Eye (tissue), 1 donor: Measurements from ENCODE around the gene PSMD11.

Source experiments
- DNase-seq: peaks from one replicate; pipeline ENCODE4 v3.0.0-alpha.2; 2015

PSMD11 gene

GRCh38 chr17:32470405-32471167, 26.3 kb downstream of the PSMD11 start:
- no peak for DNase-seq

- DNase-seq, result no peak
Observed at GRCh38 chr17:32471652-32472051, 27.3 kb downstream of the PSMD11 start.

GRCh38 chr17:32475258-32475657, 30.9 kb downstream of the PSMD11 start:
- no peak for DNase-seq

GRCh38 chr17:32477220-32477619, 32.9 kb downstream of the PSMD11 start:
- DNase-seq, result no peak

GRCh38 chr17:32479074-32479617, 34.8 kb downstream of the PSMD11 start:
- no peak for DNase-seq

GRCh38 chr17:32481193-32481592, 36.9 kb downstream of the PSMD11 start:
- DNase-seq, result no peak

GRCh38 chr17:32482568-32483320, 38.4 kb downstream of the PSMD11 start:
- no peak for DNase-seq

GRCh38 chr17:32483451-32484019, 39.2 kb downstream of the PSMD11 start:
- peak; percentile 96 for DNase-seq

GRCh38 chr17:32484041-32484461, 39.7 kb downstream of the PSMD11 start:
- no peak for DNase-seq

- DNase-seq, result no peak
Observed at GRCh38 chr17:32484628-32485027, 40.3 kb downstream of the PSMD11 start.

- no peak for DNase-seq
Observed at GRCh38 chr17:32485261-32486110, 41.2 kb downstream of the PSMD11 start.

GRCh38 chr17:32486111-32486700, 41.9 kb downstream of the PSMD11 start:
- peak; percentile 94 for DNase-seq

GRCh38 chr17:32486701-32487472, 42.6 kb downstream of the PSMD11 start, which contains the start of gene CDK5R1:
CDK5R1 (plus strand) TSS chr17:32486993; CDS start chr17:32487621, 628 bp downstream.
- peak; percentile 91 for DNase-seq

- DNase-seq, result peak; percentile 62
Observed at GRCh38 chr17:32487473-32488176, 43.3 kb downstream of the PSMD11 start.

GRCh38 chr17:32488177-32488542, 43.9 kb downstream of the PSMD11 start:
- no peak for DNase-seq

- no peak for DNase-seq
Observed at GRCh38 chr17:32488604-32489180, 44.4 kb downstream of the PSMD11 start.

- no peak for DNase-seq
Observed at GRCh38 chr17:32489320-32490100, 45.2 kb downstream of the PSMD11 start.

- no peak for DNase-seq
Observed at GRCh38 chr17:32490101-32490482, 45.8 kb downstream of the PSMD11 start.
